Measurements from ENCODE around the gene GUCY2D. TPM values are rescaled to one million over a fixed set of nuclear protein-coding genes. Genes with fewer than 3 reads are reported as not detected.

GUCY2D gene
- total RNA-seq, 4 donors from 2014 or later = not detected

DNA sequence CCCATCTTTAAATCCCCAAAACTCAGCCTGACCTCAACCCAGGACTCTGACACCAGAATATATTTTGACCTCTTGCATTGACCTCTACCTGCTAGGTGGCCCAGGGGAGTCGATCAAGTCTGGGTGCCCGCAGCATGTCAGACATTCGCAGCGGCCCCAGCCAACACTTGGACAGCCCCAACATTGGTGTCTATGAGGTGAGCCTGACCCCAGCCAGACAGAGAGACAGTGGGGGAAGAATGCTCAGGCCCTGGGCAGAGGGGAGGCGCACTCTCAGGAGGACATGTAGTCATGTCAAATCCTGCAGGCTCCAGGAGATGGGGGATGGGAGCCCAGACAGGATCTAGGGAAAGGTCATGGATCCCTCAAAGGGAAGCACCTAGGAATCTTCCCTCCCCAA is 5.4 kb downstream of the GUCY2D start:
- TF ChIP-seq, protein P1, sequence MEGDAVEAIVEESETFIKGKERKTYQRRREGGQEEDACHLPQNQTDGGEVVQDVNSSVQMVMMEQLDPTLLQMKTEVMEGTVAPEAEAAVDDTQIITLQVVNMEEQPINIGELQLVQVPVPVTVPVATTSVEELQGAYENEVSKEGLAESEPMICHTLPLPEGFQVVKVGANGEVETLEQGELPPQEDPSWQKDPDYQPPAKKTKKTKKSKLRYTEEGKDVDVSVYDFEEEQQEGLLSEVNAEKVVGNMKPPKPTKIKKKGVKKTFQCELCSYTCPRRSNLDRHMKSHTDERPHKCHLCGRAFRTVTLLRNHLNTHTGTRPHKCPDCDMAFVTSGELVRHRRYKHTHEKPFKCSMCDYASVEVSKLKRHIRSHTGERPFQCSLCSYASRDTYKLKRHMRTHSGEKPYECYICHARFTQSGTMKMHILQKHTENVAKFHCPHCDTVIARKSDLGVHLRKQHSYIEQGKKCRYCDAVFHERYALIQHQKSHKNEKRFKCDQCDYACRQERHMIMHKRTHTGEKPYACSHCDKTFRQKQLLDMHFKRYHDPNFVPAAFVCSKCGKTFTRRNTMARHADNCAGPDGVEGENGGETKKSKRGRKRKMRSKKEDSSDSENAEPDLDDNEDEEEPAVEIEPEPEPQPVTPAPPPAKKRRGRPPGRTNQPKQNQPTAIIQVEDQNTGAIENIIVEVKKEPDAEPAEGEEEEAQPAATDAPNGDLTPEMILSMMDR (IDR thresholded peaks at IDR 0.05) = no peak
- TF ChIP-seq POLR2AphosphoS5 (IDR thresholded peaks at IDR 0.05) (no peak), POLR2A (IDR thresholded peaks at IDR 0.05) (no peak), EP300 (IDR thresholded peaks at IDR 0.05) (no peak)
- WGBS, 2 donors (ENCODE audit: low coverage in 1 of 2) = 92% methylated on average over 2 of the region's 5 CpGs; no CpG with 5 or more reads in 1 of the 2 donors
- Histone ChIP-seq H3K36me3 (no peaks in the 10 kb centered on the region), H3K4me3 (no peak overlapping the region), H3K9me3 (no peaks in the 10 kb centered on the region), H3K4me1 (peaks cover 0 to 9% (median 7%) of the 10 kb centered on the region in 3 donors), H3K27me3 (peaks cover 57% of the 10 kb centered on the region), H3K27ac (no peak overlapping the region)
- ATAC-seq = no peak

DNA sequence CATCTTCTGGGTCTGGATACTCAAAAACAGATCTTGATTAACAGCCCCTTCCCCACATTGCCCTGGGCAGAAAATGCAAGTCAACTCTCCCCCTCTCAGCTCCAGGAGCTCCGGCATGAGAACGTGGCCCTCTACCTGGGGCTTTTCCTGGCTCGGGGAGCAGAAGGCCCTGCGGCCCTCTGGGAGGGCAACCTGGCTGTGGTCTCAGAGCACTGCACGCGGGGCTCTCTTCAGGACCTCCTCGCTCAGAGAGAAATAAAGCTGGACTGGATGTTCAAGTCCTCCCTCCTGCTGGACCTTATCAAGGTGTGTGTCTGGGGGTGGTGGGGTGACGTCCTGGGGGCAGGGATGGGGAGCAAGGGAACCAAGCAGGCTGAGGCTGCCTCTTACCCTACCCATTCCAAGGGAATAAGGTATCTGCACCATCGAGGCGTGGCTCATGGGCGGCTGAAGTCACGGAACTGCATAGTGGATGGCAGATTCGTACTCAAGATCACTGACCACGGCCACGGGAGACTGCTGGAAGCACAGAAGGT is 9.7 kb downstream of the GUCY2D start:
- Histone ChIP-seq H3K27me3 (peaks cover 57% of the 10 kb centered on the region), H3K4me3 (no peak overlapping the region), H3K4me1 (peaks cover 0 to 17% (median 12%) of the 10 kb centered on the region in 3 donors), H3K36me3 (no peaks in the 10 kb centered on the region), H3K9me3 (no peaks in the 10 kb centered on the region), H3K27ac (no peak overlapping the region)
- WGBS, 2 donors (ENCODE audit: low coverage in 1 of 2) = 67% methylated on average over 2 of the region's 15 CpGs; no CpG with 5 or more reads in 1 of the 2 donors
- ATAC-seq = no peak
- no peak for TF ChIP-seq POLR2A (IDR thresholded peaks at IDR 0.05)
- TF ChIP-seq, protein P1 (IDR thresholded peaks at IDR 0.05) = no peak
- TF ChIP-seq POLR2AphosphoS5 (IDR thresholded peaks at IDR 0.05) = no peak
- no peak for TF ChIP-seq EP300 (IDR thresholded peaks at IDR 0.05)

DNA sequence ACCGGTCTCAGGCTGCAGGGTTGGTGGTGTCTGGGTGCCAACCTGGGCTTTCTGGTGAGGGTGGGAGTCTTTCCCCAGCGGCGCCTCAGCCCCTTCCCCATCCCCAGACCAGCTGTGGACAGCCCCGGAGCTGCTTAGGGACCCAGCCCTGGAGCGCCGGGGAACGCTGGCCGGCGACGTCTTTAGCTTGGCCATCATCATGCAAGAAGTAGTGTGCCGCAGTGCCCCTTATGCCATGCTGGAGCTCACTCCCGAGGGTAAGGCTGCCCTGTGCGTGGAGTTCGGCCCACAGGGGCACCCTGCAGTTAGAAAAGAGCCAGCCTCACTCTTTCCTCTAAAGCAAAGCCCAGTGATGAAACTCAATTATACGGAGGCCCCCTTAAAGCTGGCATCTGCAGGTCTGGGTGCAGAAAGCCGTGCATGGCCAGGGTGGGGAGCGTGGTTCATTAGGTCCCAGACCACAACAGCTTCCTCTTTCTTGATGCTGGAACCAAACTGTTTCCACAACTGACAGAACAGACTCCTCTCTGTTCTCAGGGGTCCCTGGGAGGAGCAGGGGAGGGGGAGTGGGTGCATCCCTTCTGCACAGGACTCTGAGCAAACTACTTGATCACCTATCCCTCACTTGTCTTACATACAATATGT is 10.7 kb downstream of the GUCY2D start:
- 87% methylated on average over 3 of the region's 17 CpGs; no CpG with 5 or more reads in 1 of the 2 donors for WGBS, 2 donors (ENCODE audit: low coverage in 1 of 2)
- peaks cover 55% of the 10 kb centered on the region for H3K27me3 ChIP-seq
- no peak for ATAC-seq

DNA sequence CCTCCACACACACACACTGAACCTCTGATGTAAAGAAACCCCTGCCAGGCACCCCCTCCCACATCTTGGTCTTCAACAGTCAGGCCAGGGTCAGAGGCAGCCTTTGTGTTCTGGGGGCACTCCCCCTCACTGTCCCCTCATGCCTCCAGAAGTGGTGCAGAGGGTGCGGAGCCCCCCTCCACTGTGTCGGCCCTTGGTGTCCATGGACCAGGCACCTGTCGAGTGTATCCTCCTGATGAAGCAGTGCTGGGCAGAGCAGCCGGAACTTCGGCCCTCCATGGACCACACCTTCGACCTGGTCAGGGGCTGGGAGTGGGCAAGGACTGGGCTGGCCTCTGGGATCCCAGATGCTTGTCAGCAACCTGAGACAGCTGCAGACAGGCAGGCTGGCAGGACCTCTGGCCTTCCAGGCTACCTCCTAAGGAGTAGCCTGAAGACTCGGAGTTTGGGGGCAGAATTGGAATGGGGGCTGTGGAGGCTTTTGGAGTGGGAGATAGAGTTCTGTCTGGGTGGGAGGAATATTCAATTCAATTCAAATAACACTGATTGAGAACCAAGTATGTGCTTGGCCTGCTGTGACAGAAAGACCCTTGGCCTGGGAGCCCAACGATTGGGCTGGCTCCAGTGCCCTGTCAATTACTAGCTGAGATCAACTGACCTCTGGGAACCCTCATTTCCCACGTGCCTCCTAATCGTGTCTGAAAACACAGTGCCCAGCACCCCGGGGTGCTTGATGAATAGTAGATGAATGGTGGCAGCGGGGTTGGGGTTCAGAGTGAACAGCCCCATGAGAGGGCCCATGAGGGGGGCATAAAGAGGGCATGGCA is 11.5 kb downstream of the GUCY2D start:
- Histone ChIP-seq H3K27ac (no peak overlapping the region), H3K4me1 (peaks cover 0 to 18% (median 12%) of the 10 kb centered on the region in 3 donors), H3K4me3 (no peak overlapping the region), H3K36me3 (no peaks in the 10 kb centered on the region), H3K27me3 (peaks cover 55% of the 10 kb centered on the region), H3K9me3 (no peaks in the 10 kb centered on the region)
- WGBS, 2 donors (ENCODE audit: low coverage in 1 of 2) = 100% methylated on average over 1 of the region's 12 CpGs; no CpG with 5 or more reads in 1 of the 2 donors
- no peak for ATAC-seq
- TF ChIP-seq EP300 (IDR thresholded peaks at IDR 0.05) (no peak), POLR2AphosphoS5 (IDR thresholded peaks at IDR 0.05) (no peak), POLR2A (IDR thresholded peaks at IDR 0.05) (no peak)
- TF ChIP-seq, protein P1 (IDR thresholded peaks at IDR 0.05) = no peak

More for the DNA sequence above, 10.7 kb downstream of the GUCY2D start:
- peaks cover 0 to 18% (median 12%) of the 10 kb centered on the region in 3 donors for H3K4me1 ChIP-seq
- H3K27ac ChIP-seq = no peak overlapping the region
- H3K9me3 ChIP-seq = no peaks in the 10 kb centered on the region
- no peak overlapping the region for H3K4me3 ChIP-seq
- no peak for TF ChIP-seq POLR2AphosphoS5 (IDR thresholded peaks at IDR 0.05)
- no peak for TF ChIP-seq EP300 (IDR thresholded peaks at IDR 0.05)
- TF ChIP-seq, protein P1 (IDR thresholded peaks at IDR 0.05) = no peak
- TF ChIP-seq POLR2A (IDR thresholded peaks at IDR 0.05) = no peak
- H3K36me3 ChIP-seq = no peaks in the 10 kb centered on the region
